ENCODE results near the gene PLA2G10. TPM values are rescaled to one million over a fixed set of nuclear protein-coding genes. Genes with fewer than 3 reads are reported as not detected.

The PLA2G10 gene
- total RNA-seq, 4 donors from 2014 or later: not detected

DNA sequence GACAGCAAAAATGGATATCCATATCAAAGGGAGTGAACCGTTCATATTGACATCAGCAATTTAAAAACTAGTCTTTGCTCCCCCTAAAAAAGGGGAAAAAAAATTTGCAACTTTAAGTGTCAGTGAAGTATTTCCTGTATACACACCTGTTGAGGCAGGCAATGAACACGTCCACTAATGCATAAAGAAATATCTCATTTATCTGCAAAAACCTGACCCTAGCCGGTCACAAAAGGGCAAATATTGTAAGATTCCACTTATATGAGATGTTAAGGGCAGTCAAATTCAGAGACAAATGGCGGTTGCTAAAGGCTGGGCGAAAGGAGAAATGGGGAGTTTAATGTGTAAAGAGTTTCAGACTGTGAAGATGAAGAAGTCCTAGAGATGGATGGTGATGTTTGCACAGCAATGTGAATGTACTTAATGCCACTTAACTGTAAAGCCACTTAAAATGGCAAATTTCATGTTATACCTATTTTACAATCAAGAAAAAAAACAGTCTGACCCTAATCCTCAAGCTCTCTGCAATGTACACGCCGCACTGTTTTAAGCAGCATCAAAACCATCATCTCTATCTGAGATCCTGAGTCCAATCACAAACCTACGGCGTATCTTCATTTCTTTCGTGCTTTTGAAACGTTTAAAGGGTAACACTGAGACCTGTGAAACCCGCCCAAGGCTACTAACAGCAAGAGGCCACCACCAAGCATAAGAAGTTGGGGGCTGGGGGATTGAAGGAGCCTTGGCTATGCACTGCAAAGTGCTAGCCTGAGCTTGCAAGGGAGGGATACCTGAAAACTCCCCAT, 65.1 kb downstream of the PLA2G10 start:
- intact Hi-C loops (cut with DNase I; ENCODE audit: low total_unique reads): no loop called here

GRCh38 chr16:14627078-14627477, 67.0 kb downstream of the PLA2G10 start:
- TF ChIP-seq POLR2A (IDR thresholded peaks at IDR 0.05): no peak
- H3K4me3 ChIP-seq (ENCODE audit: low read depth, poor library complexity, severe bottlenecking): no peak overlapping the region
- DNase-seq (ENCODE audit: low spot score in 2 of 2): no peak
- 93 to 94% methylated on average over 4 of the region's 4 CpGs for WGBS, 2 donors
- intact Hi-C loops (cut with DNase I; ENCODE audit: low total_unique reads): no loop called here

More for the DNA sequence above, 65.1 kb downstream of the PLA2G10 start:
- no peak for DNase-seq (ENCODE audit: low spot score in 2 of 2)
- H3K4me3 ChIP-seq (ENCODE audit: low read depth, poor library complexity, severe bottlenecking): peak overlapping the region; percentile 76
- WGBS, 2 donors: 54 to 59% methylated on average over 12 of the region's 12 CpGs
- TF ChIP-seq, protein P1, sequence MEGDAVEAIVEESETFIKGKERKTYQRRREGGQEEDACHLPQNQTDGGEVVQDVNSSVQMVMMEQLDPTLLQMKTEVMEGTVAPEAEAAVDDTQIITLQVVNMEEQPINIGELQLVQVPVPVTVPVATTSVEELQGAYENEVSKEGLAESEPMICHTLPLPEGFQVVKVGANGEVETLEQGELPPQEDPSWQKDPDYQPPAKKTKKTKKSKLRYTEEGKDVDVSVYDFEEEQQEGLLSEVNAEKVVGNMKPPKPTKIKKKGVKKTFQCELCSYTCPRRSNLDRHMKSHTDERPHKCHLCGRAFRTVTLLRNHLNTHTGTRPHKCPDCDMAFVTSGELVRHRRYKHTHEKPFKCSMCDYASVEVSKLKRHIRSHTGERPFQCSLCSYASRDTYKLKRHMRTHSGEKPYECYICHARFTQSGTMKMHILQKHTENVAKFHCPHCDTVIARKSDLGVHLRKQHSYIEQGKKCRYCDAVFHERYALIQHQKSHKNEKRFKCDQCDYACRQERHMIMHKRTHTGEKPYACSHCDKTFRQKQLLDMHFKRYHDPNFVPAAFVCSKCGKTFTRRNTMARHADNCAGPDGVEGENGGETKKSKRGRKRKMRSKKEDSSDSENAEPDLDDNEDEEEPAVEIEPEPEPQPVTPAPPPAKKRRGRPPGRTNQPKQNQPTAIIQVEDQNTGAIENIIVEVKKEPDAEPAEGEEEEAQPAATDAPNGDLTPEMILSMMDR (IDR thresholded peaks at IDR 0.05): no peak
- no peak for TF ChIP-seq POLR2A (IDR thresholded peaks at IDR 0.05)

Other genes with a start within 250 kb of the PLA2G10 start
- gene PARN, start 64.0 kb downstream of the PLA2G10 start, total RNA-seq: 10 to 100 TPM; 23.4 to 28.7 (median 25.4) TPM
- 10 to 100 TPM; 37.6 to 64.2 (median 53.6) TPM for gene BFAR, start 61.4 kb downstream of the PLA2G10 start, total RNA-seq
- gene NPIPA3, start 9.1 kb upstream of the PLA2G10 start, total RNA-seq: 1 to 10 TPM in 2 of 4 donors, under 1 TPM in 1, not detected in 1; 0.57 to 2.0 (median 1.6) TPM
- 1 to 10 TPM in 3 of 4 donors, under 1 TPM in 1; 0.57 to 2.2 (median 1.8) TPM for gene NPIPA2, start 48.2 kb upstream of the PLA2G10 start, total RNA-seq
- gene NOMO1, start 139.4 kb upstream of the PLA2G10 start, total RNA-seq: 10 to 100 TPM; 30.8 to 47.1 (median 36.0) TPM
- 10 to 100 TPM; 43.1 to 74.3 (median 57.7) TPM for gene NPIPA1, start 243.1 kb upstream of the PLA2G10 start, total RNA-seq